Mesenteric fat pad (tissue), 1 donor: ENCODE results near the gene NPHS1. TPM values are rescaled to one million over a fixed set of nuclear protein-coding genes. Genes with fewer than 3 reads are reported as not detected.
"Not testable (repeated sequence)": the region's sequence is repeated elsewhere in the genome, so short reads cannot be mapped to it uniquely, and the experiment has no call there.

Experiments used
- DNase-seq: peaks from one replicate; pipeline ENCODE4 v3.0.0-alpha.2; 2020; ENCODE audit warnings: low spot score
- total RNA-seq: library from RNA; stranded (reverse); fragmentation: NEBNext Ultra II Directional; extraction: Animal tissue kit (Norgen Biotek cat#: 25700); gene quantifications from one replicate; pipeline ENCODE4 v1.2.1, GENCODE V29; 2021
- donor health status: DM: yes; HTN: yes; CAD: no.

NPHS1 gene
- total RNA-seq, 1 donor from 2014 or later: not detected

DNA sequence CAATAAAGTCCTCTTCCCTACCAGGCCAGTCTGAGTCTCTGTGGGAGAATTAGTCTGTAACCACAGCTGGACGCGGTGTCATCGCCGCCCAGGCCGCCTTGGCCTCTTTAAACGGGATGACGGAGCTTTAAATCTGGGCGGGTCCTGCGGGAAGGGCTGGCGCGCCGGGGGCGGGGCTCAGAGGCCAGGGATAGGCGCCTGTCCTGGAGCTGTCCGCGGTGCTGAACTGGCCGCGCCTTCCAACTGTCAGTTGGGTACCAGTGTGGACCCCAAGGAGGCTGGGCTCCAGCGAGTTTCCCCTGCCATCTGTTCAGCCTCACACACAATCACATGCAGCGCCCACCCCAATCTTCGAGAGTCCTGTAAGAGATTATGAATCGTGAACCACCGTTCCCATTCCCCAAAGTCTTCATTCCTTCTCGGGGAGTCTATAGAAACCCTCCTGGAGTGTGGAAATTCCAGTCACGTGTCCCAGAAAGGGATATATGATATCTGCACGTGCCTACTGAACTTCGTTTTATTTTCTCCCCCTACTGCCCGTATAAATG, 27.5 kb upstream of the NPHS1 start:
- peak; percentile 96 for DNase-seq

DNA sequence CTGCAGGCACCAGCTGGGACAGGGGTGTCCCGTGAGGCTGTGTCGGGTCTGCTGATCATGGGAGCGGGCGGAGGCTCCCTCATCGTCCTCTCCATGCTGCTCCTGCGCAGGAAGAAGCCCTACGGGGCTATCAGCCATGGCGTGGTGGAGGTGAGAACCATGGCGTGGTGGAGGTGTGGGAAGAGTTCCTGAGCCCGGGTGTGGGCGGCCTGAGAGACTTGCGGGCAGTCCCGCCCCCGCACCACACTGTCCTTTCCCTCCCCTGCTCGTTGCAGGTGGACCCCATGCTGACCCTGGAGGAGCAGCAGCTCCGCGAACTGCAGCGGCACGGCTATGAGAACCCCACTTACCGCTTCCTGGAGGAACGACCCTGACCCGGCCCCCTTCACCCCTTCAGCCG, 26.8 kb upstream of the NPHS1 start:
- DNase-seq: no peak

DNA sequence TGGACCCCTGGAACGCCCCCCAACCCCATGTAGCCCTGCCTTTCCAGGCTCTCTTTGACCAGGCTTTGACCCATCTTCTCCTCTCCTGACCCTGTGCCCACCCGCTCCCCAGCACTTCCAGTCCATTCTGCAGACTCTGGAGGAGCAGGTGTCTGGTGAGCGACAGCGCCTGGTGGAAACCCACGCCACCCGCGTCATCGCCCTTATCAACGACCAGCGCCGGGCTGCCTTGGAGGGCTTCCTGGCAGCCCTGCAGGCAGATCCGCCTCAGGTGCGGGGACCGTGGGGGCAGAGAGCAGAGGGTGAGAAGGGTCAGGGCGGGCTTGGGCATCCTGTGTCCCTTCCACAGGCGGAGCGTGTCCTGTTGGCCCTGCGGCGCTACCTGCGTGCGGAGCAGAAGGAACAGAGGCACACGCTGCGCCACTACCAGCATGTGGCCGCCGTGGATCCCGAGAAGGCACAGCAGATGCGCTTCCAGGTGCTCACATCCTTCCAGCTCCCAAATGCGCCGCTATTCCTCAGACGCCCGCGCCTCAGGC, 22.2 kb upstream of the NPHS1 start:
- DNase-seq: no peak

DNA sequence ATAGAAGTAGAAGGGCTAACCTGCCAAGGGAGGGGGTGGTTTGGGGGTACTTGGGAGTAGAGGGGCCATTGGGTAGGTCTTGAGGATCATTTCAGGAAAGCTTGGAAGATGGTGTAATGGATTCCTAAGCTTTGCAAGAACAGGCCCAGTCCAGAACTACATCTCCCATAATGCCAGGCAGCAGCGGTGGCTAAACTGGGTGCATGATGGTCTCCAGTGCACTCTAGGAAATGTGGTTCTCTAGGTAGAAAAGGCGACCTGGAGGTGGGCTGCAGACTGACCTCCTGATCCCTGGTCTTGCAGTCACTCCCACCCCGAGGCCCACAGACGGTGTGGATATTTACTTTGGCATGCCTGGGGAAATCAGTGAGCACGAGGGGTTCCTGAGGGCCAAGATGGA, 19.9 kb upstream of the NPHS1 start:
- no peak for DNase-seq

DNA sequence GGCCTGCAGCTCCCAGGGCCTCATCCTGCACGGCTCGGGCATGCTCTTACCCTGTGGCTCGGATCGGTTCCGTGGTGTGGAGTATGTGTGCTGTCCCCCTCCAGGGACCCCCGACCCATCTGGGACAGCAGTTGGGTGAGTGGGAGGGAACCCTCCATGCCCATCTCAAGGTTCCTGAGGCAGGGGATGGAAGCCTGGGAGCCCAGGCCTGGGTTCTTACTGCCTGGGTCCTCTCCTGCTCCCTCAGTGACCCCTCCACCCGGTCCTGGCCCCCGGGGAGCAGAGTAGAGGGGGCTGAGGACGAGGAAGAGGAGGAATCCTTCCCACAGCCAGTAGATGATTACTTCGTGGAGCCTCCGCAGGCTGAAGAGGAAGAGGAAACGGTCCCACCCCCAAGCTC, 19.3 kb upstream of the NPHS1 start:
- DNase-seq: no peak

DNA sequence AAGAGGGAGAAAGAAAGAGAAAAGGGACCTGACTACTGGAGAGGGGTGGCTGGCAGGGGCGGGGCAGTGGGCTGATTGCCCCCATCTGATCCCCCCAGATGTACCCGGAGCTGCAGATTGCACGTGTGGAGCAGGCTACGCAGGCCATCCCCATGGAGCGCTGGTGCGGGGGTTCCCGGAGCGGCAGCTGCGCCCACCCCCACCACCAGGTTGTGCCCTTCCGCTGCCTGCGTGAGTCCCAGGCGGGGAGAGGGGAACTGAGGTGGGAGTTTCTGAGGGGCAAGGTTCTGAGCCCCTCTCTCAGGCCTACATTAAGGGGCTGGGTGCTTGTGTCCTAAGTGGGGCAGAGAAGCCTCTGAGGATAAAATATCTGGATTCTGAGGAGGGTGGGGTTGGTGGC, 18.5 kb upstream of the NPHS1 start:
- no peak for DNase-seq

DNA sequence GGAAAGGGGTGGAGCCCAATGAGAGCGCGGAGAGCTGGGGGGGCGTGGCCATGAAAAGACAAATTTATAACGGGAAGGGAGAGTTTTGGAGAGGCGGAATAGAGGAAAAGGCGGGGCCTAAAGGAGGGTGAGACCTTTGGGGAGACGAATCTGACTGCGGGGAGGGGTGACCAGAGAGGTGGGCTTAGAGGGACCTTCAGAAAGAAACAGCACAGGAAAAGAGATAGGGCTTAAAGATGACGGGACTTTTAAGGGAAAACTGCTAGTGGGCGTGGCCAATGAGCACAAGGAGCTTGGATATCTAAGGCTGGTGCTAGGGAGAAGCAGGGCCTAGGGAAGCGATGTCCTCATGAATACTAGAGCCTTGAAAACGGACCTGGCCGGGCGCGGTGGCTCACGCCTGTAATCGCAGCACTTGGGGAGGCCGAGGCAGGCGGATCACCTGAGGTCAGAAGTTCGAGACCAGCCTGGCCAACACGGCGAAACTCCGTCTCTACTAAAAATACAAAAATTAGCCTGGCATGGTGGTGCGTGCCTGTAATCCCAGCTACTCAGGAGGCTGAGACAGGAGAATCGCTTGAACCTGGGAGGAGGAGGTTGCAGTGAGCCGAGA, 17.9 kb upstream of the NPHS1 start:
- not testable (repeated sequence) for DNase-seq

DNA sequence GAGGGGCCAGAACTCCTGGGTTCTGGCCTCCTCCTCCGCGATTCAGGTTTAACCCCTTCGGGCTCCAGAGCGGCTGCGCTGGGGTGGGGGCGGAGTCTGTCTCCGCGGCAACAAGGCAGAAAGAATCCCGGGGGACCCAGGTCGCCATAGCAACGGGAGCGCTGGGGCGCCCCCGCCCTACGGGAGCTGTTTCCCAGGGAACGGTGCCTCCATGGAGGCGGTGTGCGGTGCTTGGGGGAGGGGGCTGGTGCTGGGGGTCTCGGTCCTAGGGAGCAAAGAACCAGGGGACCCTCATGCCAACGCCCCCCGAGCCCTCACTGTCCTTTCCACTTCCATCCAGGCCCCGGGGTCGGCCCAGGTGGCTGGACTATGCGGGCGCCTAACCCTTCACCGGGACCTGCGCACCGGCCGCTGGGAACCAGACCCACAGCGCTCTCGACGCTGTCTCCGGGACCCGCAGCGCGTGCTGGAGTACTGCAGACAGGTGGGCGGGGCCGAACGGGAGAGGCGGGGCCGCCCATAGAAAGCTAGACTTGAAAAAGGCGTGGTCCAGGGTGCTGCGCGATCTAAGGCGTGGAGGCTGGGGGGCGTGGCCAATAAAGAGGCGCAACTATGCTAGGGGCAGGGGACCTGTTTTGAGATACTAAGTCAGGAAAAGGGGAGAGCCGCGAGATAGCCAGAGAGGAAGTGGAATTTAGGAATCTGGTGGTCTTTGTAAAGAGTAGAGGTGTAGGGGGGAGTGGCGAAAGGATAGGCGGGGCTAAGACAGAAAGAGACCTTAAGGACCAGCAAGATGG, 17.2 kb upstream of the NPHS1 start:
- no peak for DNase-seq

DNA sequence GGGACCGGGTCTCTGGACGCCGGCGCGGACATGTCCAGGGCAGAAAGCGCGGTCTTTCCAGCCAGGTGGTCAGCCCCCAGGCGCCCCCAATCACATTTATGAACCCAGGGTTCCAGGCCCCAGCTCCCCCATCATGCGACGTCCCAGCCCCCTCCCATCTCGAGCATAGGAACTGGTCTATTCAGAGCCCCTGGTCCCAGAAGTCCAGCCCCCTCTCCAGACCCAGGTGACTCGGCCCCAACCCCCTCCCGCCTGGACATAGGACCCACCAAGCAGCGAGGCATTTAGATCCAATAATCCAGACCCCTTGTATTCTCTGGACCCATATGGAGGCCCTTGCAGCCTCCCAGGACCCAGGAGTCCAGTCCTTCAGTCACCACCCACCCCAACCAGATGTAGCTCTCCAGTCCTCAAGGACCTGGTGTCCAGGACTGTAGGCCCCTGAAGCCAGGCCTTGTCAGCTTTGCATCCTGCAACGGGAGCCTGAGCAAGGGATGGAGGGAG, 16.6 kb upstream of the NPHS1 start:
- DNase-seq: no peak

DNA sequence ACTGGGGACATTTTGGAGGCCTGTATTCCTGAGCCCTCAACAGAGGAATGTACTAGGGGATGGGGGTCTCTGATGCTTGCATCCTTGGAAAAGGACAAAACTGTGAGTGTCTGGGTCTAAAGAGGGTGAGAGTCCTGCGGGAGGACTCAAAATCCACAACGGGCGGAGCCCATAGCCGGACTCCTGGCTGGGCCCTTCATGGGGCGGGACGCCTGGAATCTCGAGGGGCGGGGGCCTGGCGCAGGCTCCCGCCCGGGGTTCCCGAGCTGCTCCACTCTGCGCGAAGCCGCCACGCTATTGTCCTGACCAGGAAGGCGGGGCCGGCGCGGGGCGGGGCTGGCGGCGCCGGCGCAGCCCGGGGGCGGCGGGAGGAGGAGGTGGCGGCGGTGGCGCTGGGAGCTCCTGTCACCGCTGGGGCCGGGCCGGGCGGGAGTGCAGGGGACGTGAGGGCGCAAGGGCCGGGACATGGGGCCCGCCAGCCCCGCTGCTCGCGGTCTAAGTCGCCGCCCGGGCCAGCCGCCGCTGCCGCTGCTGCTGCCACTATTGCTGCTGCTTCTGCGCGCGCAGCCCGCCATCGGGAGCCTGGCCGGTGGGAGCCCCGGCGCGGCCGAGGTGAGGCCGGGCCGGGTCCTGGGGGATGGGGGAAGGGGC, 16.0 kb upstream of the NPHS1 start, which contains the start of gene APLP1:
TSS of gene APLP1 (plus strand) at position 403 of the 651 bp plus-strand sequence. CDS start at position 466, 63 bp downstream.
- no peak for DNase-seq

DNA sequence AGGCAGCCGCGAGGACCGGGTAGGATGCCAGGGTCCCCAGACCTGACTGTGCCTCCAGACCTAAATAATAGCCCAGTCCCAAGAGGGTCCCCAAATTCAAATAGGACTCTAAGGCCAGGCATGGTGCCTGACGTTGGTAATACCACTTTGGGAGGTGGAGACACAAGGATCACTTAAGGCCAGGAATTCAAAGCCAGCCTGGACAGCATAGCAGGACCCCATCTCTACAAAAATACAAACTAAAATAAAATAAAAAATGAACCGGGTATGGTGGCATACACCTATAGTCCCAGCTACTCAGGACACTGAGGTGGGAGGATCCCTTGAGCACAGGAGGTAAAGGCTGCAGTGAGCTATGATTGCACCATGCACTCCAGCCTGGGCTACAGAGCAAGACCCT, 10.7 kb upstream of the NPHS1 start:
- DNase-seq: no peak

DNA sequence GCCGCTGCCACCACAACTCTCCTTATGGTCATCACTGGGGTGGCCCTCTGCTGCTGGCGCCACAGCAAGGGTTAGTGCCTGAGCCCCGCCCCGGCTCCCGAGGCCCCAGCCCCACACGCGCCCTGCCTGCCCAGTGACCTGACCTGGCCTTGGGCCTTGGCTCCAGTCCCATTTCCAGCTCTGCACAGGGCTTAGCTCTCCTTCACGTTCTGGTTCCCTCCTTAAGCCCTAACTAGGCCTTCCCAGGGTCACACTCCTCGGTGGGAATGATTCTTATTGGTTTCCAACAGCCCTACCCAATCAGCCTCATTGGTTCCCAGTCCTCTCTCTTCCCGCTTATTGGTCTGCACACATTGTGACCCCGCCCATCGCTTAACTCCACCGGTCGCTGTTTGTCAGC, 10.2 kb upstream of the NPHS1 start:
- DNase-seq: no peak

DNA sequence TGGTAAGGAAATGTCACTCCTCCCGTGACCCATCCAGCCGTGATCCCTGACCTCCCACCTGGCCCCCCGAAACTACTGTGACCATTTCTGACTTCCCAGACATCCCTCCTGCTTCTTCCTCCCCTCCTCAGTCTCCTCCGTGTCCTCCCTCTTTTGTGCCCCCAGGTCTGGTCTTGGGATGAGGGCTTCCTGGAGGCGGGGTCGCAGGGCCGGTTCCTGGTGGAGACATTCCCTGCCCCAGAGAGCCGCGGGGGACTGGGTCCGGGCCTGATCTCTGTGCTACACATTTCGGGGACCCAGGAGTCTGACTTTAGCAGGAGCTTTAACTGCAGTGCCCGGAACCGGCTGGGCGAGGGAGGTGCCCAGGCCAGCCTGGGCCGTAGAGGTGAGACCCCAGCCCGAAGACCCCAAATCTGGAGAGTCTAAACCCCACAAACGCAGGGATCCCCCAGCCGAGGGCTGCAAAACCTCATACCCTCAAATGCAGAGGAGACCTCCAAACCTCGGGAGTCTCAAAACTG, 9.4 kb upstream of the NPHS1 start:
- no peak for DNase-seq

DNA sequence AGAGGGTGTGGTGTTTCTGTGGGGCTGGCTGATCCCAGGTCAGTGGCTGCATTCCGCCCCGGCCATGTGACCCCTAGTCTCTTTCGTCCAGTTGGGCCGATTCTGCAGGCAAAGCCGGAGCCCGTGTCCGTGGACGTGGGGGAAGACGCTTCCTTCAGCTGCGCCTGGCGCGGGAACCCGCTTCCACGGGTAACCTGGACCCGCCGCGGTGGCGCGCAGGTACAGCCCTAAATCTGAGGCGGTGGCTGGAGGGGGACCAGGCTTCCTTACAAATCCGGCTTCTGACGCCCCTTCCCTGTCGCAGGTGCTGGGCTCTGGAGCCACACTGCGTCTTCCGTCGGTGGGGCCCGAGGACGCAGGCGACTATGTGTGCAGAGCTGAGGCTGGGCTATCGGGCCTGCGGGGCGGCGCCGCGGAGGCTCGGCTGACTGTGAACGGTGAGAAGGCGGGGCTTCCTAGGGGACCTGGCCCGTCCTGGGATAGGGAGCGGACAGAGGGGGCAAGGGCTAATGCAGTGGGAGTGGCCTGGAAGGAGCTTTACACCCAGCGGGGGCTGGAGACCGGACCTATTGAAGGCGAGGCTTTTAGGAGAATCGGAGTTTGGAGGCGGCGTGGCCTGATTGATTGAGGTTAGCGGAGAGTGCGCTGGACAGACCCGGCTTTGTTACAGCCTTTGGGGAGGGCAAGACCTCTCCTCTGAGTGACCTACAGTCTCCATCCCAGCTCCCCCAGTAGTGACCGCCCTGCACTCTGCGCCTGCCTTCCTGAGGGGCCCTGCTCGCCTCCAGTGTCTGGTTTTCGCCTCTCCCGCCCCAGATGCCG, 8.7 kb upstream of the NPHS1 start:
- DNase-seq: no peak

DNA sequence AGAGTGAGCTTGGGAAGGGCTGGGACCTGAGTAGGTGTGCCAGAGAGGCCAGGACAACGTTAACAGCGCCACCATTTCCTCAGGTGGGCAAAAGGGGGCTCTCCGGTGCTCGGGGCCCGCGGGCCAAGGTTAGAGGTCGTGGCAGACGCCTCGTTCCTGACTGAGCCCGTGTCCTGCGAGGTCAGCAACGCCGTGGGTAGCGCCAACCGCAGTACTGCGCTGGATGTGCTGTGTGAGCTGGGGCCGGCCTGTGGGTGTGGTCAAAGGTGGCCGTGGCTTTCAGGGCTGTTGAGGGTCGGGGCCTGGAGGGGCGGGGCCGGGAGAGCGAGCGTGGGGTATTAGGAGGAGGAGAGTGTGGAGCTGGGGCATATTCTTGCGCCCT, 8.1 kb upstream of the NPHS1 start:
- DNase-seq: no peak

DNA sequence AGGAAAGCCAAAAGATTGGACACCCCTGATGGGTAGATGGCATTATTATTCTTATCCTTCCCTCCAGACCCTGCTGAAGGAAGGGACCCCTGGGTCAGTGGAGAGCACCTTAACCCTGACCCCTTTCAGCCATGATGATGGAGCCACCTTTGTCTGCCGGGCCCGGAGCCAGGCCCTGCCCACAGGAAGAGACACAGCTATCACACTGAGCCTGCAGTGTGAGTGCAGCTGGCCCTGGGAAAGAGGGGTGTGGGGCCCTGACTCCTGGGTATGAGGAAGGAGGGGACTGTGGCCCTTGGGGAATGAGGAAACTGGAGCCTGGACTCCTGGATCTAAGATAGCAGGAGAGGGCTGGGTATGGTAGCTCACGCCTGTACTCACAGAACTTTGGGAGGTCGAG, 7.1 kb upstream of the NPHS1 start:
- DNase-seq: no peak

DNA sequence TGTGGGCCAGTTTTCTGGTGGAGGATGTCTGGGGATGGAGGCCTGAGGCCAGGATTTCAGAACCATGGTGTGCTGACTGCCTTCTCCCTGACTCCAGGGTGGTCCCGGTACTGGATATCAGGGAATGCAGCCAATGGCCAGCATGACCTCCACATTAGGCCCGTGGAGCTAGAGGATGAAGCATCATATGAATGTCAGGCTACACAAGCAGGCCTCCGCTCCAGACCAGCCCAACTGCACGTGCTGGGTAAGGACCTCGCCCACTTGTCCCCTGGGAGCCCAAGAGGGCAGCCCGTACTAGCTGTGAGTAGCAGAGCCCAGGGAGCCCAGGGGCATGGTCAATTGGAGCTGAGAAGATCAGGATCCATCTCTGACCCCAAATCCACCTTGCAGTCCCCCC, 6.0 kb upstream of the NPHS1 start:
- no peak for DNase-seq

DNA sequence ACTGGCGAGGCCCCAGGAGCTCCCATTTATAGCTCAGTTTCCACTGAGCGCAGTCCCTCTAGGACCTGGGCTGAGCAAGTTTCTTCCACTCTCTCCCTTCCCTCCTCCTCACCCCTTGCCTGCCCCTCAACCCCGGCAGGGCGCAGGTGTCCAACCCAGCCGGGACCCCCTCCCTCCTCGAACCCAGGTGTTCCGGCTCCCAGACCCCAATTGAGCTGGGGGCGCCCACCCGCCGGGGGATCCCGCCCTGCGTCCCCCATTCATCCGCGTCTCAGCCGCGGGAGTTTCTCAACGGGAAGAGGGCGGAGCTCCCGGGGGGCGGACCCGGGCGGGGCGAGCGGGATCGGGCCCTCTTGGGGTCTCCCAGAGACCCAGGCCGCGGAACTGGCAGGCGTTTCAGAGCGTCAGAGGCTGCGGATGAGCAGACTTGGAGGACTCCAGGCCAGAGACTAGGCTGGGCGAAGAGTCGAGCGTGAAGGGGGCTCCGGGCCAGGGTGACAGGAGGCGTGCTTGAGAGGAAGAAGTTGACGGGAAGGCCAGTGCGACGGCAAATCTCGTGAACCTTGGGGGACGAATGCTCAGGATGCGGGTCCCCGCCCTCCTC, 4.3 kb upstream of the NPHS1 start, which contains the start of gene KIRREL2:
TSS of gene KIRREL2 (plus strand) at position 366 of the 604 bp plus-strand sequence. CDS start at position 575, 209 bp downstream.
- no peak for DNase-seq

DNA sequence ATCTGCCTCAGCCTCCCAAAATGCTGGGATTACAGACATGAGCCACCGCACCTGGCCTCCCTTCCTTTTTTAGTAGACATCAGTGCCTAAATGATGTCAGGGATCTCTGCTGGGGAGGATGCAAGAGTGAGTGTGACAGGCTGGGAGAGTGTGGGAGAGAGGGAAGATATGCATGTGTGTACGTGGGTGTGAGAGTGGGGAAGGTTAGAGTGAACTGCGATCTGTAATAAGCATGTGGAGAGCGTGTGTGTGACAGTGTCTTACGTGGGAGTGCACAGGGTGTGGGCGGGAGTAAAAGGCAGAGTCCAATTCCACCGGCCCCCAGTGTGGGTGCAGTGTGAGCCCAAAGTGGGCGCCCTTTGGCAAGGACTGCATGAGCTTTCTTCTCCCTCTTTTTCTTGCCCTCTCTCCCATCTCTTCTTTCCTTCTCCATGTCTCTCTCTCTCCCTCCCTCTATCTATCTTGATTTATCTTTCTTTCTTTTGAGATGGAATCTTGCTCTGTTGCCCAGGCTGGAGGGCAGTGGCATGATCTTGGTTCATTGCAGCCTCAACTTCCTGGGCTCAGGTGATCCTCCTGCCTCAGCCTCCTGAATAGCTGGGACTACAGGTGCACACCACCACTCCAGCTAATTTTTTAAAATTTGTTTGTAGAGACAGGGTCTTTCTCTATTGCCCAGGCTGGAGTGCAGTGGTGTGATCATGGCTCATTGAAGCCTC, 893 bp upstream of the NPHS1 start:
- DNase-seq: no peak
